Measurements from ENCODE around the gene ARID3B.

DNA sequence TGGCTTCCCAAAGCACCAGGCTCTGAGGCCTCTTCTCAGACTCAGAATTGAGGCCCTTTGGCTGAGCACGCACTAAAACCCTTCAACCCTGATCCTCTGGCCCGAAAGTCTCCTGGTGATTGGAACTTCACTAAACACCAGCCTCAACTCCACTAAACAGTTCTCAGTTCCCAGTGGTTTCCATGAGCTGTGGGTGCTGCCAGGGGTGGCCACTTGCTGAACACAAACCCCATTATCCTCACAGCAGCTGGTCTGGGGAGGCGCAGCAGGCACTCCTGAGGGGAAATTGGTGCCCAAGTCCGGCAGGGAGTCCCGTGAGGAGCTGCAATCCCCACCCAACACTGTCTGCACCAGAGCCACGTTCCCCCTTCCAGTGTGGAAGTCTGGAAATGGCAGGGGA, 70.8 kb downstream of the ARID3B start:
- TF ChIP-seq, protein P1, sequence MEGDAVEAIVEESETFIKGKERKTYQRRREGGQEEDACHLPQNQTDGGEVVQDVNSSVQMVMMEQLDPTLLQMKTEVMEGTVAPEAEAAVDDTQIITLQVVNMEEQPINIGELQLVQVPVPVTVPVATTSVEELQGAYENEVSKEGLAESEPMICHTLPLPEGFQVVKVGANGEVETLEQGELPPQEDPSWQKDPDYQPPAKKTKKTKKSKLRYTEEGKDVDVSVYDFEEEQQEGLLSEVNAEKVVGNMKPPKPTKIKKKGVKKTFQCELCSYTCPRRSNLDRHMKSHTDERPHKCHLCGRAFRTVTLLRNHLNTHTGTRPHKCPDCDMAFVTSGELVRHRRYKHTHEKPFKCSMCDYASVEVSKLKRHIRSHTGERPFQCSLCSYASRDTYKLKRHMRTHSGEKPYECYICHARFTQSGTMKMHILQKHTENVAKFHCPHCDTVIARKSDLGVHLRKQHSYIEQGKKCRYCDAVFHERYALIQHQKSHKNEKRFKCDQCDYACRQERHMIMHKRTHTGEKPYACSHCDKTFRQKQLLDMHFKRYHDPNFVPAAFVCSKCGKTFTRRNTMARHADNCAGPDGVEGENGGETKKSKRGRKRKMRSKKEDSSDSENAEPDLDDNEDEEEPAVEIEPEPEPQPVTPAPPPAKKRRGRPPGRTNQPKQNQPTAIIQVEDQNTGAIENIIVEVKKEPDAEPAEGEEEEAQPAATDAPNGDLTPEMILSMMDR (IDR thresholded peaks at IDR 0.05) = no peak
- no peak for TF ChIP-seq SMC3 (IDR thresholded peaks at IDR 0.05; ENCODE audit: low read depth, low read length)

Data from SK-N-SH (cell line).